Measurements from ENCODE around the gene LMO7.

LMO7 gene

GRCh38 chr13:75850916-75851315 lies 214.8 kb downstream of the LMO7 start:
- Histone ChIP-seq H3K4me3 (ENCODE audit: insufficient read length, low read depth) (no peak overlapping the region), H3K9me3 (ENCODE audit: insufficient read depth, low read length) (no peaks in the 10 kb centered on the region), H3K27me3 (ENCODE audit: insufficient read depth, insufficient read length) (no peaks in the 10 kb centered on the region), H3K4me1 (ENCODE audit: insufficient read depth, insufficient read length) (no peaks in the 10 kb centered on the region), H3K36me3 (ENCODE audit: insufficient read depth, insufficient read length, low read length) (peaks cover 3% of the 10 kb centered on the region), H3K9ac (ENCODE audit: insufficient read length, low read depth) (no peak overlapping the region)
- TF ChIP-seq ZNF274 (IDR thresholded peaks at IDR 0.05; ENCODE audit: low read depth, low read length) (no peak), SUZ12 (IDR thresholded peaks at IDR 0.05; ENCODE audit: extremely low read depth, insufficient read depth, insufficient read length) (no peak)
- no peak for DNase-seq (ENCODE audit: low read depth, low spot score)

GRCh38 chr13:75855216-75855615 lies 219.1 kb downstream of the LMO7 start:
- Histone ChIP-seq H3K4me1 (ENCODE audit: insufficient read depth, insufficient read length) (no peaks in the 10 kb centered on the region), H3K4me3 (ENCODE audit: insufficient read length, low read depth) (no peak overlapping the region), H3K9ac (ENCODE audit: insufficient read length, low read depth) (no peak overlapping the region), H3K9me3 (ENCODE audit: insufficient read depth, low read length) (no peaks in the 10 kb centered on the region), H3K27me3 (ENCODE audit: insufficient read depth, insufficient read length) (no peaks in the 10 kb centered on the region), H3K36me3 (ENCODE audit: insufficient read depth, insufficient read length, low read length) (peaks cover 3% of the 10 kb centered on the region)
- no peak for TF ChIP-seq ZNF274 (IDR thresholded peaks at IDR 0.05; ENCODE audit: low read depth, low read length)
- TF ChIP-seq YY1 (IDR thresholded peaks at IDR 0.05; ENCODE audit: insufficient read depth, insufficient read length) = no peak
- no peak for TF ChIP-seq SUZ12 (IDR thresholded peaks at IDR 0.05; ENCODE audit: extremely low read depth, insufficient read depth, insufficient read length)
- DNase-seq (ENCODE audit: low read depth, low spot score) = no peak

GRCh38 chr13:75855847-75856246 lies 219.7 kb downstream of the LMO7 start:
- Histone ChIP-seq H3K4me1 (ENCODE audit: insufficient read depth, insufficient read length) (no peaks in the 10 kb centered on the region), H3K36me3 (ENCODE audit: insufficient read depth, insufficient read length, low read length) (peaks cover 3% of the 10 kb centered on the region), H3K4me3 (ENCODE audit: insufficient read length, low read depth) (no peak overlapping the region), H3K27me3 (ENCODE audit: insufficient read depth, insufficient read length) (no peaks in the 10 kb centered on the region), H3K9me3 (ENCODE audit: insufficient read depth, low read length) (no peaks in the 10 kb centered on the region), H3K9ac (ENCODE audit: insufficient read length, low read depth) (no peak overlapping the region)
- no peak for DNase-seq (ENCODE audit: low read depth, low spot score)
- TF ChIP-seq YY1 (IDR thresholded peaks at IDR 0.05; ENCODE audit: insufficient read depth, insufficient read length) (no peak), ZNF274 (IDR thresholded peaks at IDR 0.05; ENCODE audit: low read depth, low read length) (no peak), SUZ12 (IDR thresholded peaks at IDR 0.05; ENCODE audit: extremely low read depth, insufficient read depth, insufficient read length) (no peak)

- H3K27me3 ChIP-seq (ENCODE audit: insufficient read depth, insufficient read length) = no peaks in the 10 kb centered on the region
- no peak for DNase-seq (ENCODE audit: low read depth, low spot score)
- H3K4me3 ChIP-seq (ENCODE audit: insufficient read length, low read depth) = no peak overlapping the region
- no peak for TF ChIP-seq ZNF274 (IDR thresholded peaks at IDR 0.05; ENCODE audit: low read depth, low read length)
- TF ChIP-seq YY1 (IDR thresholded peaks at IDR 0.05; ENCODE audit: insufficient read depth, insufficient read length) = no peak
- no peak for TF ChIP-seq SUZ12 (IDR thresholded peaks at IDR 0.05; ENCODE audit: extremely low read depth, insufficient read depth, insufficient read length)
- H3K36me3 ChIP-seq (ENCODE audit: insufficient read depth, insufficient read length, low read length) = peaks cover 3% of the 10 kb centered on the region
- no peaks in the 10 kb centered on the region for H3K4me1 ChIP-seq (ENCODE audit: insufficient read depth, insufficient read length)
- no peaks in the 10 kb centered on the region for H3K9me3 ChIP-seq (ENCODE audit: insufficient read depth, low read length)
- no peak overlapping the region for H3K9ac ChIP-seq (ENCODE audit: insufficient read length, low read depth)
Measured at GRCh38 chr13:75857291-75857690, 221.2 kb downstream of the LMO7 start.

- H3K9me3 ChIP-seq (ENCODE audit: insufficient read depth, low read length) = no peaks in the 10 kb centered on the region
- no peak for DNase-seq (ENCODE audit: low read depth, low spot score)
- no peaks in the 10 kb centered on the region for H3K36me3 ChIP-seq (ENCODE audit: insufficient read depth, insufficient read length, low read length)
- H3K27me3 ChIP-seq (ENCODE audit: insufficient read depth, insufficient read length) = no peaks in the 10 kb centered on the region
- TF ChIP-seq ZNF274 (IDR thresholded peaks at IDR 0.05; ENCODE audit: low read depth, low read length) = no peak
- no peak for TF ChIP-seq YY1 (IDR thresholded peaks at IDR 0.05; ENCODE audit: insufficient read depth, insufficient read length)
- no peak for TF ChIP-seq SUZ12 (IDR thresholded peaks at IDR 0.05; ENCODE audit: extremely low read depth, insufficient read depth, insufficient read length)
- H3K9ac ChIP-seq (ENCODE audit: insufficient read length, low read depth) = no peak overlapping the region
- H3K4me1 ChIP-seq (ENCODE audit: insufficient read depth, insufficient read length) = no peaks in the 10 kb centered on the region
- no peak overlapping the region for H3K4me3 ChIP-seq (ENCODE audit: insufficient read length, low read depth)
Measured at GRCh38 chr13:75860935-75861334, 224.8 kb downstream of the LMO7 start.

- no peak overlapping the region for H3K4me3 ChIP-seq (ENCODE audit: insufficient read length, low read depth)
- H3K9me3 ChIP-seq (ENCODE audit: insufficient read depth, low read length) = no peaks in the 10 kb centered on the region
- H3K36me3 ChIP-seq (ENCODE audit: insufficient read depth, insufficient read length, low read length) = no peaks in the 10 kb centered on the region
- H3K9ac ChIP-seq (ENCODE audit: insufficient read length, low read depth) = no peak overlapping the region
- TF ChIP-seq ZNF274 (IDR thresholded peaks at IDR 0.05; ENCODE audit: low read depth, low read length) (no peak), SUZ12 (IDR thresholded peaks at IDR 0.05; ENCODE audit: extremely low read depth, insufficient read depth, insufficient read length) (no peak), YY1 (IDR thresholded peaks at IDR 0.05; ENCODE audit: insufficient read depth, insufficient read length) (no peak)
- H3K27me3 ChIP-seq (ENCODE audit: insufficient read depth, insufficient read length) = no peaks in the 10 kb centered on the region
- no peak for DNase-seq (ENCODE audit: low read depth, low spot score)
- no peaks in the 10 kb centered on the region for H3K4me1 ChIP-seq (ENCODE audit: insufficient read depth, insufficient read length)
Measured at GRCh38 chr13:75861786-75862185, 225.7 kb downstream of the LMO7 start.

DNA sequence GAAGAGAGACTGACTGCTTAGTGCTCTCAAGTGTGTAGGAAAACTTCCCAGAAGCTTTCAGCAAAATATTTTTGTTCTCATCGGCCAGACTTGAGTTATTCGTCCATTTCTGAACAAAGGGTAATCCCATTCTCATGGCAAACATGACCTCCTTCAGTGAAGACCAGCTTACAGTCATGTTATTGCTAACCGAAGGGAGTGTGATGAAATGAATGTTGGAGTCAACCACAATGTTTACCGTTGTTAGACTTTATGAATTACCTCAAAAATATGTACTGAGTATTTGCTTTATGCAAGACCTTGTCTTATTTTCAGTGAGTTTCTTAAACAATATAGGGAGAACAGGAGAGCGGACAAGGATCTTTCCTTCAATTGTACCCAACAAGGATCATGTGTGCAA lies 228.6 kb downstream of the LMO7 start:
- Histone ChIP-seq H3K4me1 (ENCODE audit: insufficient read depth, insufficient read length) (no peaks in the 10 kb centered on the region), H3K4me3 (ENCODE audit: insufficient read length, low read depth) (no peak overlapping the region), H3K36me3 (ENCODE audit: insufficient read depth, insufficient read length, low read length) (no peaks in the 10 kb centered on the region), H3K9me3 (ENCODE audit: insufficient read depth, low read length) (no peaks in the 10 kb centered on the region), H3K9ac (ENCODE audit: insufficient read length, low read depth) (no peak overlapping the region), H3K27me3 (ENCODE audit: insufficient read depth, insufficient read length) (no peaks in the 10 kb centered on the region)
- TF ChIP-seq SUZ12 (IDR thresholded peaks at IDR 0.05; ENCODE audit: extremely low read depth, insufficient read depth, insufficient read length) = no peak
- TF ChIP-seq YY1 (IDR thresholded peaks at IDR 0.05; ENCODE audit: insufficient read depth, insufficient read length) = no peak
- TF ChIP-seq ZNF274 (IDR thresholded peaks at IDR 0.05; ENCODE audit: low read depth, low read length) = no peak
- no peak for DNase-seq (ENCODE audit: low read depth, low spot score)

Measured in NT2/D1 (cell line).